OCI-LY1 (cell line): ENCODE results near the gene TM7SF3.
"Not testable (repeated sequence)": the region's sequence is repeated elsewhere in the genome, so short reads cannot be mapped to it uniquely, and the experiment has no call there.

Source experiments
- H2AFZ ChIP-seq: fragments of 200-600 bp; sonication (generic), shearing (Covaris generic); 2 replicates; pipeline ENCODE4 v1.6.0; 2014; ENCODE audit warnings: antibody characterized with exemption, mild to moderate bottlenecking, low read length
- H3F3A ChIP-seq: fragments of 200-600 bp; sonication (generic), shearing (Covaris generic); 2 replicates; pipeline ENCODE4 v1.6.0; 2014; ENCODE audit warnings: mild to moderate bottlenecking, antibody characterized with exemption, low read length, moderate library complexity; ENCODE audit not compliant: insufficient read depth
- H3K27ac ChIP-seq: fragments of 200-600 bp; sonication (generic); 2 replicates; pipeline ENCODE4 v1.5.1; 2014; ENCODE audit warnings: low read length, mixed run types, mild to moderate bottlenecking, low read depth; ENCODE audit not compliant: poor library complexity, severe bottlenecking
- H3K27me3 ChIP-seq: fragments of 200-600 bp; sonication (generic); 2 replicates; pipeline ENCODE4 v1.6.0; 2014; ENCODE audit warnings: antibody characterized with exemption, mild to moderate bottlenecking, low read length, moderate library complexity; ENCODE audit not compliant: insufficient read depth
- H3K36me3 ChIP-seq: fragments of 200-600 bp; sonication (generic); 2 replicates; pipeline ENCODE4 v1.6.1; 2014; ENCODE audit warnings: mild to moderate bottlenecking, antibody characterized with exemption, low read length, moderate library complexity, mixed read lengths; ENCODE audit not compliant: insufficient read depth
- H3K4me1 ChIP-seq: fragments of 200-600 bp; sonication (generic); 2 replicates; pipeline ENCODE4 v1.5.1; 2014; ENCODE audit warnings: mild to moderate bottlenecking, low read length, moderate library complexity; ENCODE audit not compliant: insufficient read depth, severe bottlenecking
- H3K4me2 ChIP-seq: fragments of 200-600 bp; sonication (generic), shearing (Covaris generic); 2 replicates; pipeline ENCODE4 v1.6.1; 2014; ENCODE audit warnings: low read length
- H3K4me3 ChIP-seq: fragments of 200-600 bp; sonication (generic); 2 replicates; pipeline ENCODE4 v1.5.1; 2014; ENCODE audit warnings: low read length, low read depth, mild to moderate bottlenecking, mixed read lengths; ENCODE audit not compliant: poor library complexity, severe bottlenecking
- H3K79me2 ChIP-seq: fragments of 200-600 bp; shearing (Covaris generic); 2 replicates; pipeline ENCODE4 v1.6.1; 2016; ENCODE audit warnings: mixed run types, low read length, mixed read lengths; ENCODE audit not compliant: insufficient read depth
- H3K9ac ChIP-seq: fragments of 200-600 bp; sonication (generic), shearing (Covaris generic); 2 replicates; pipeline ENCODE4 v1.6.1; 2014; ENCODE audit warnings: mild to moderate bottlenecking, low read length, mixed read lengths
- H3K9me2 ChIP-seq: fragments of 200-600 bp; sonication (generic), shearing (Covaris generic); 2 replicates; pipeline ENCODE4 v1.6.1; 2014; ENCODE audit warnings: low read depth, mild to moderate bottlenecking, low read length, mixed read lengths
- H3K9me3 ChIP-seq: fragments of 200-600 bp; shearing (Covaris generic); 2 replicates; pipeline ENCODE4 v1.6.1; 2014; ENCODE audit warnings: low read length, mixed read lengths
- H4K20me1 ChIP-seq: fragments of 200-600 bp; sonication (generic), shearing (Covaris generic); 2 replicates; pipeline ENCODE4 v1.6.0; 2016; ENCODE audit warnings: mild to moderate bottlenecking, low read length; ENCODE audit not compliant: insufficient read depth
- CTCF ChIP-seq: fragments of 200-600 bp; sonication (generic), shearing (Covaris generic); IDR thresholded peaks from 2 replicates; pipeline ENCODE4 v1.5.1; 2017; ENCODE audit warnings: mild to moderate bottlenecking, antibody characterized with exemption, low read length, moderate library complexity, mixed read lengths
- EZH2 ChIP-seq: fragments of 200-600 bp; sonication (generic), shearing (Covaris generic); IDR thresholded peaks from 2 replicates; pipeline ENCODE4 v1.8.0; 2017; ENCODE audit warnings: borderline replicate concordance, mixed run types, mild to moderate bottlenecking, antibody characterized with exemption, low read length, moderate library complexity, mixed read lengths

The TM7SF3 gene

GRCh38 chr12:27052742-27053141 is 38.6 kb upstream of the TM7SF3 start:
- Histone ChIP-seq H3K9me2 (peaks cover under 1% of the 10 kb centered on the region; the same call in 1 of the 2 replicates), H3K27me3 (no peaks in the 10 kb centered on the region), H2AFZ (no peak overlapping the region), H3K79me2 (no peaks in the 10 kb centered on the region), H3K4me2 (no peak overlapping the region), H3K9me3 (no peaks in the 10 kb centered on the region), H3F3A (no peaks in the 10 kb centered on the region), H4K20me1 (no peaks in the 10 kb centered on the region), H3K4me1 (no peaks in the 10 kb centered on the region), H3K4me3 (no peak overlapping the region), H3K36me3 (no peaks in the 10 kb centered on the region), H3K9ac (no peak overlapping the region), H3K27ac (no peak overlapping the region)
- no peak for TF ChIP-seq EZH2
- TF ChIP-seq CTCF = no peak

- H3K4me2 ChIP-seq = no peak overlapping the region
- no peaks in the 10 kb centered on the region for H3K79me2 ChIP-seq
- no peak overlapping the region for H3K27ac ChIP-seq
- no peaks in the 10 kb centered on the region for H3K27me3 ChIP-seq
- TF ChIP-seq CTCF = no peak
- TF ChIP-seq EZH2 = no peak
- no peaks in the 10 kb centered on the region for H3K4me1 ChIP-seq
- H3F3A ChIP-seq = no peaks in the 10 kb centered on the region
- no peak overlapping the region for H2AFZ ChIP-seq
- H3K36me3 ChIP-seq = no peaks in the 10 kb centered on the region
- H3K4me3 ChIP-seq = no peak overlapping the region
- no peak overlapping the region for H3K9ac ChIP-seq
- no peaks in the 10 kb centered on the region for H4K20me1 ChIP-seq
- no peaks in the 10 kb centered on the region for H3K9me3 ChIP-seq
- H3K9me2 ChIP-seq = peaks cover 2% of the 10 kb centered on the region; the same call in 1 of the 2 replicates
These were observed 38.0 kb upstream of the TM7SF3 start for GRCh38 chr12:27052176-27052575.

- no peak overlapping the region for H3K4me3 ChIP-seq
- H3F3A ChIP-seq = no peaks in the 10 kb centered on the region
- no peak for TF ChIP-seq EZH2
- TF ChIP-seq CTCF = no peak
- no peaks in the 10 kb centered on the region for H3K79me2 ChIP-seq
- peaks cover 2% of the 10 kb centered on the region; the same call in 1 of the 2 replicates for H3K9me2 ChIP-seq
- H3K27ac ChIP-seq = no peak overlapping the region
- H3K4me1 ChIP-seq = no peaks in the 10 kb centered on the region
- no peaks in the 10 kb centered on the region for H3K27me3 ChIP-seq
- no peak overlapping the region for H3K4me2 ChIP-seq
- H4K20me1 ChIP-seq = no peaks in the 10 kb centered on the region
- no peaks in the 10 kb centered on the region for H3K9me3 ChIP-seq
- no peak overlapping the region for H2AFZ ChIP-seq
- no peaks in the 10 kb centered on the region for H3K36me3 ChIP-seq
- H3K9ac ChIP-seq = no peak overlapping the region
These were observed 34.9 kb upstream of the TM7SF3 start for GRCh38 chr12:27048822-27049752.

- not testable (repeated sequence) for H3K4me1 ChIP-seq, H4K20me1 ChIP-seq, H3K9me3 ChIP-seq, H3K4me2 ChIP-seq, H3F3A ChIP-seq, H2AFZ ChIP-seq, H3K36me3 ChIP-seq, H3K9me2 ChIP-seq, H3K4me3 ChIP-seq, H3K9ac ChIP-seq, H3K79me2 ChIP-seq, H3K27ac ChIP-seq, H3K27me3 ChIP-seq
These were observed 27.8 kb upstream of the TM7SF3 start for GRCh38 chr12:27042018-27042417.

GRCh38 chr12:27040637-27041036 is 26.5 kb upstream of the TM7SF3 start:
- not testable (repeated sequence) for H3K27me3 ChIP-seq, H3K9ac ChIP-seq, H3K9me2 ChIP-seq, H3K79me2 ChIP-seq, H3K9me3 ChIP-seq, H3K4me1 ChIP-seq, H4K20me1 ChIP-seq, H2AFZ ChIP-seq, H3K4me2 ChIP-seq, H3K36me3 ChIP-seq, H3F3A ChIP-seq, H3K27ac ChIP-seq, H3K4me3 ChIP-seq
